Measurements from ENCODE around the gene SLC51A. TPM values are rescaled to one million over a fixed set of nuclear protein-coding genes. Genes with fewer than 3 reads are reported as not detected.

Gene SLC51A
- total RNA-seq, 4 donors from 2014 or later, result not detected

- WGBS, result 92% methylated on average over 13 of the region's 13 CpGs
Measured at GRCh38 chr3:196246612-196247308, 30.4 kb downstream of the SLC51A start.

GRCh38 chr3:196251918-196252317 lies 35.6 kb downstream of the SLC51A start:
- 94% methylated on average over 16 of the region's 16 CpGs for WGBS
- H3K27ac ChIP-seq, result no peak overlapping the region
- H3K4me1 ChIP-seq, result no peaks in the 10 kb centered on the region
- no peak overlapping the region for H3K4me3 ChIP-seq
- no peaks in the 10 kb centered on the region for H3K9me3 ChIP-seq
- TF ChIP-seq CTCF (IDR thresholded peaks at IDR 0.05), result no peak
- H3K27me3 ChIP-seq, result no peaks in the 10 kb centered on the region
- no peak for DNase-seq (ENCODE audit: low spot score in 2 of 2)
- peaks cover 46% of the 10 kb centered on the region for H3K36me3 ChIP-seq

More at GRCh38 chr3:196246612-196247308, 30.4 kb downstream of the SLC51A start:
- Histone ChIP-seq H3K9me3 (no peaks in the 10 kb centered on the region), H3K27ac (no peak overlapping the region), H3K36me3 (peaks cover 55% of the 10 kb centered on the region), H3K4me3 (no peak overlapping the region), H3K27me3 (no peaks in the 10 kb centered on the region), H3K4me1 (no peaks in the 10 kb centered on the region)
- DNase-seq (ENCODE audit: low spot score in 2 of 2), result no peak
- TF ChIP-seq POLR2AphosphoS5 (IDR thresholded peaks at IDR 0.05), result no peak
- TF ChIP-seq CTCF (IDR thresholded peaks at IDR 0.05), result no peak
- no peak for TF ChIP-seq POLR2A (IDR thresholded peaks at IDR 0.05)
- no peak for TF ChIP-seq EP300 (IDR thresholded peaks at IDR 0.05)

GRCh38 chr3:196254376-196255283 lies 38.3 kb downstream of the SLC51A start:
- WGBS, result 60% methylated on average over 5 of the region's 5 CpGs
- Histone ChIP-seq H3K9me3 (no peaks in the 10 kb centered on the region), H3K27me3 (no peaks in the 10 kb centered on the region), H3K27ac (no peak overlapping the region), H3K36me3 (peaks cover 44% of the 10 kb centered on the region), H3K4me1 (no peaks in the 10 kb centered on the region), H3K4me3 (no peak overlapping the region)
- TF ChIP-seq POLR2A (IDR thresholded peaks at IDR 0.05) (no peak), POLR2AphosphoS5 (IDR thresholded peaks at IDR 0.05) (no peak), CTCF (IDR thresholded peaks at IDR 0.05) (no peak), EP300 (IDR thresholded peaks at IDR 0.05) (no peak)
- no peak for DNase-seq (ENCODE audit: low spot score in 2 of 2)

- Histone ChIP-seq H3K9me3 (no peaks in the 10 kb centered on the region), H3K4me1 (no peaks in the 10 kb centered on the region), H3K36me3 (peaks cover 50% of the 10 kb centered on the region), H3K27ac (no peak overlapping the region), H3K27me3 (no peaks in the 10 kb centered on the region), H3K4me3 (no peak overlapping the region)
- DNase-seq (ENCODE audit: low spot score in 2 of 2), result no peak
- TF ChIP-seq EP300 (IDR thresholded peaks at IDR 0.05) (no peak), POLR2A (IDR thresholded peaks at IDR 0.05) (no peak), POLR2AphosphoS5 (IDR thresholded peaks at IDR 0.05) (no peak), CTCF (IDR thresholded peaks at IDR 0.05) (no peak)
- WGBS, result 83% methylated on average over 1 of the region's 1 CpG
Measured at GRCh38 chr3:196255776-196256175, 39.4 kb downstream of the SLC51A start.

DNA sequence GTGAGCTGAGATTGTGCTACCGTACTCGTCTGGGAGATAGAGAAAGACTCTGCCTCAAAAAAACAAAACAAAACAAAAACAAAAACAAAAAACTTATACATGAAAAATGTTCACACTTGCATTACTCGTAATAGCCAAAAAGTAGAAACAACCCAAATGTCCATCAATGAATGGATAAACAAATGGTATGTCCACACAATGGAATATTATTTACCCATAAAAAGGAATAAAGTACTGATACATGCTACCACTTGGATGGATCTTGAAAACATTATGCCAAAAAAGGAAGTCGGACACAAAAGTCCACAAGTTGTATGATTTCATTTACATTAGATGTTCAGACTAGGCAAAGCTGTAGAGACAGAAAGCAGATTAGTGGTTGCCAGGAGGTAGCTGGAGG lies 44.5 kb downstream of the SLC51A start:
- DNase-seq (ENCODE audit: low spot score in 2 of 2), result no peak
- no peaks in the 10 kb centered on the region for H3K27me3 ChIP-seq
- TF ChIP-seq EP300 (IDR thresholded peaks at IDR 0.05) (no peak), POLR2AphosphoS5 (IDR thresholded peaks at IDR 0.05) (no peak), CTCF (IDR thresholded peaks at IDR 0.05) (no peak), POLR2A (IDR thresholded peaks at IDR 0.05) (no peak)
- no peak overlapping the region for H3K27ac ChIP-seq
- no peak overlapping the region for H3K4me3 ChIP-seq
- peaks cover 55% of the 10 kb centered on the region for H3K36me3 ChIP-seq
- WGBS, result 94% methylated on average over 4 of the region's 4 CpGs
- H3K9me3 ChIP-seq, result no peaks in the 10 kb centered on the region
- H3K4me1 ChIP-seq, result no peaks in the 10 kb centered on the region
